ENCODE measurements around the gene NHS.

DNA sequence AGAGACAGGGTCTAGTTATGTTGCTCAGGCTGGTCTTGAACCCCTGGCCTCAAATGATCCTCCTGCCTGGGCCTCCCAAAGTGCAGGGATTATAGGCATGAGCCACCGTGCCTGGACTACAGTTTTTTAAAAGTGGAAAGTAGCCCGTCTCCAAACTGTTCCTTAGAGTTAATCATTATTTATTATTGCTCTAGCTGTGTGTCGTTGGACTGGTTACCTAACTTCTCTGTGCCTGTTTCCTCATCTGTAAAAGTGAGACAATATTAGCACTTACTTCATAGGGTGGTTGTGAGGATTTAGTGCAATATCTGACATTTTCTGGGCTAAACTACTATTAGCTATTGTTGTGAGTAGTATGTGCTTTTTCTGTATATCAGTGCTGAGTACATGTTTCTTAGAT lies 210.0 kb downstream of the NHS start:
- TF ChIP-seq POLR2A (IDR thresholded peaks at IDR 0.05) (no peak), POLR2AphosphoS5 (IDR thresholded peaks at IDR 0.05) (no peak)
- TF ChIP-seq, protein P1, sequence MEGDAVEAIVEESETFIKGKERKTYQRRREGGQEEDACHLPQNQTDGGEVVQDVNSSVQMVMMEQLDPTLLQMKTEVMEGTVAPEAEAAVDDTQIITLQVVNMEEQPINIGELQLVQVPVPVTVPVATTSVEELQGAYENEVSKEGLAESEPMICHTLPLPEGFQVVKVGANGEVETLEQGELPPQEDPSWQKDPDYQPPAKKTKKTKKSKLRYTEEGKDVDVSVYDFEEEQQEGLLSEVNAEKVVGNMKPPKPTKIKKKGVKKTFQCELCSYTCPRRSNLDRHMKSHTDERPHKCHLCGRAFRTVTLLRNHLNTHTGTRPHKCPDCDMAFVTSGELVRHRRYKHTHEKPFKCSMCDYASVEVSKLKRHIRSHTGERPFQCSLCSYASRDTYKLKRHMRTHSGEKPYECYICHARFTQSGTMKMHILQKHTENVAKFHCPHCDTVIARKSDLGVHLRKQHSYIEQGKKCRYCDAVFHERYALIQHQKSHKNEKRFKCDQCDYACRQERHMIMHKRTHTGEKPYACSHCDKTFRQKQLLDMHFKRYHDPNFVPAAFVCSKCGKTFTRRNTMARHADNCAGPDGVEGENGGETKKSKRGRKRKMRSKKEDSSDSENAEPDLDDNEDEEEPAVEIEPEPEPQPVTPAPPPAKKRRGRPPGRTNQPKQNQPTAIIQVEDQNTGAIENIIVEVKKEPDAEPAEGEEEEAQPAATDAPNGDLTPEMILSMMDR (IDR thresholded peaks at IDR 0.05) = no peak
